Measurements from ENCODE around the gene POM121.
"Not testable (repeated sequence)": the region's sequence is repeated elsewhere in the genome, so short reads cannot be mapped to it uniquely, and the experiment has no call there.

POM121 gene

DNA sequence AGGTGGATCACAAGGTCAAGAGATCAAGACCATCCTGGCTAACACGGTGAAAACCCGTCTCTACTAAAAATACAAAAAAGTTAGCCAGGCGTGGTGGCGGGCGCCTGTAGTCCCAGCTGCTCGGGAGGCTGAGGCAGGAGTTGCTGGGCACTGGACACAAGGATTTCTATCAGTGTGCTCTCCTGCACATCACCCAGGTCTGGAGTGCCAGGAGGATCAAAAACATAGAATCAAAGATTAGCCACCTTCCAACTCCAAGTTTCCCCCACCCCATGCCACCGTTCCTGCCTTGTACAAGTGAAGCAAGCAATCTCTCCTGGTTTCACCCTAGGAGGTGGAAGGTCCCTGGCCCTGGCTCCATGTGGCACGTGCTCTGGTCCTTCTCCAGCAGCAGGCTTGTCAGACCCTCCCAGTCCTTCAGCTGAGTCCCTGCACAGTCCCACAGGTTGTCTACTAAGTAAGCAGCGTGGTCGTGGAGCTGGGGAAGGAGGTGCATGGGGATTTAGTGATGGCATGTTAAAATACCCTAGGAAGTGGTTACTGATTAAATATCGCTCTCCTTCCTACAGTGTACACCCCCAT lies 73.1 kb downstream of the POM121 start:
- not testable (repeated sequence) for DNase-seq (ENCODE audit: low spot score)
